CD4-positive, alpha-beta T cell (primary cell): ENCODE data around the gene PPP2R5D. TPM values are rescaled to one million over a fixed set of nuclear protein-coding genes. Genes with fewer than 3 reads are reported as not detected.

Experiments
- ATAC-seq: fragments of 200-7000 bp; cut with Tn5 transposase; one replicate; pipeline ENCODE4 v1.10.0; 2022; ENCODE audit warnings: mild to moderate bottlenecking; ENCODE audit not compliant: poor library complexity
- CTCF ChIA-PET: fragments of 350-600 bp; sonication (Branson Sonifier 250); formaldehyde crosslinking; loops from one replicate; lab custom pipeline; 2021; ENCODE audit warnings: antibody characterized with exemption, inconsistent platforms; lab: Charles Lee
- POLR2A ChIA-PET: fragments of 350-600 bp; sonication (Branson Sonifier 250); formaldehyde crosslinking; loops from one replicate; lab custom pipeline; 2021; ENCODE audit warnings: antibody characterized with exemption, inconsistent platforms; lab: Charles Lee
- DNase-seq, 14 experiments: peaks; one replicate each; pipeline ENCODE4 v3.0.0-alpha.2; 2013 to 2020; ENCODE audit warnings: mixed read lengths in 2 of 14
- H3K27ac ChIP-seq, 2 donors: one replicate each; pipeline versions ENCODE4 v1.5.1 to v1.7.0; 2013; ENCODE audit warnings: low read length in 2 of 2, low read depth in 1 of 2, mild to moderate bottlenecking in 1 of 2
- H3K27me3 ChIP-seq, 2 experiments: 1 replicate in 1 of 2; 2 replicates in 1 of 2; pipeline versions ENCODE4 v1.6.1 to v1.7.0; 2013; ENCODE audit warnings: low read length in 2 of 2, control low read depth in 1 of 2, mild to moderate bottlenecking in 1 of 2, moderate library complexity in 1 of 2; ENCODE audit not compliant: insufficient read depth in 2 of 2, control insufficient read depth in 1 of 2
- H3K36me3 ChIP-seq: one replicate; pipeline ENCODE4 v1.6.1; 2013; ENCODE audit warnings: low read length, control low read depth; ENCODE audit not compliant: insufficient read depth
- H3K4me1 ChIP-seq: one replicate; pipeline ENCODE4 v1.6.1; 2013; ENCODE audit warnings: low read length, control low read depth; ENCODE audit not compliant: insufficient read depth
- H3K4me3 ChIP-seq: one replicate; pipeline ENCODE4 v1.5.1; 2013; ENCODE audit warnings: mild to moderate bottlenecking, low read length, moderate library complexity
- H3K9me3 ChIP-seq, 2 experiments: 1 replicate in 1 of 2; 2 replicates in 1 of 2; pipeline versions ENCODE4 v1.6.1 to v1.7.0; 2013; ENCODE audit warnings: low read length in 2 of 2, mild to moderate bottlenecking in 2 of 2, control low read depth in 1 of 2, moderate library complexity in 1 of 2; ENCODE audit not compliant: control insufficient read depth in 1 of 2, insufficient read depth in 1 of 2
- H3K27ac Mint-ChIP-seq: one replicate; pipeline ENCODE4 v1.8.0; 2020; ENCODE audit warnings: mixed read lengths
- H3K27me3 Mint-ChIP-seq: one replicate; pipeline ENCODE4 v1.8.0; 2021; ENCODE audit warnings: mixed read lengths
- H3K36me3 Mint-ChIP-seq: one replicate; pipeline ENCODE4 v1.8.0; 2021; ENCODE audit warnings: low read depth, mixed read lengths
- H3K4me1 Mint-ChIP-seq: one replicate; pipeline ENCODE4 v1.8.0; 2021; ENCODE audit warnings: low read depth, mixed read lengths
- H3K4me3 Mint-ChIP-seq: one replicate; pipeline ENCODE4 v1.8.0; 2020; ENCODE audit warnings: mild to moderate bottlenecking, mixed read lengths
- H3K9me3 Mint-ChIP-seq: one replicate; pipeline ENCODE4 v1.8.0; 2020; ENCODE audit warnings: mixed read lengths
- intact Hi-C, 2 experiments: fragments of 100-400 bp; cut with DNase I in 1 of 2; cut with micrococcal nuclease in 1 of 2; formaldehyde crosslinking; loops; one replicate each; pipeline versions ENCODE4 v1.15.1 to v1.9.0; 2023 to 2025; cut with DNase I, micrococcal nuclease
- total RNA-seq, 174 experiments: library from RNA in 2 of 174; stranded (reverse) in 2 of 174; gene quantifications; one replicate each; pipeline ENCODE4 v1.2.3 and lab custom pipeline; 2021 to 2026
- TF ChIP-seq, protein P1 (sequence below): fragments of 200-600 bp; IDR thresholded peaks from one replicate; pipeline ENCODE4 v1.8.0; 2022; ENCODE audit warnings: antibody characterized with exemption, mild to moderate bottlenecking

The PPP2R5D gene
- total RNA-seq, 2 experiments from 2014 or later, result 15.3 to 17.5 TPM

DNA sequence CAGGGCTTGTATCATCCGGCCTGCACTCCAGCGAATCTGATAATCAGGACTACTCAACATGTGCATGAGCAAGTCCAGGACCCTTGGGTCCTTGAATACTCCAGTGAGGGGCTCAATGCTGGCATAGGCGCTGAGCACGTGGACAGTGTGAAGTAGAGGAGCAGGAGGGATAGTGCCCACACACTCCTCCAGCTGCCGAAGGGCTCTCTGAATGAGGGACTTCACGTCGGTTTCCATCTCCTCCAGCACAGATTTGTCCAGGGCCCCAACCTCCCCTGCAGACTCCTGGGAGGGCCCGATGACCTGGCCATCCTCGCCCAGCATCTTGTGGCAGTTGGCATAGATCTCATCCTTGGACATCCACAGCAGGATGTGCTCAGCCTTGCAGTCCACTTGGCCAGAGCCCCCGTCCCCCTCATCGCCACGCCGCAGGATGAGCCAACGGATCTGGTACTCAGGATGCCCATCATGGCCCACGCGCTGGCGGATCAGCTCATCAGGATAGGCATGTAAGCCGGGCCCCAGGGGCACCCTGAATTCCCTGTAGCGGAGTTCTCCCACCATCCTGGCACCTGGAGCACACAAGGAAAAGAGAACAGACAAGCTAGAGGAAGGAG lies 68.0 kb downstream of the PPP2R5D start:
- DNase-seq (no peak), ATAC-seq (no peak)
- H3K9me3 Mint-ChIP-seq, result no peaks in the 10 kb centered on the region
- Histone ChIP-seq H3K4me1 (peaks cover 36% of the 10 kb centered on the region), H3K4me3 (no peak overlapping the region), H3K27ac (peak overlapping the region in 1 of 2 donors; percentile 76), H3K36me3 (peaks cover 39% of the 10 kb centered on the region), H3K27me3 (no peaks in the 10 kb centered on the region), H3K9me3 (no peaks in the 10 kb centered on the region)
- peaks cover 48% of the 10 kb centered on the region for H3K4me1 Mint-ChIP-seq
- TF ChIP-seq, protein P1, sequence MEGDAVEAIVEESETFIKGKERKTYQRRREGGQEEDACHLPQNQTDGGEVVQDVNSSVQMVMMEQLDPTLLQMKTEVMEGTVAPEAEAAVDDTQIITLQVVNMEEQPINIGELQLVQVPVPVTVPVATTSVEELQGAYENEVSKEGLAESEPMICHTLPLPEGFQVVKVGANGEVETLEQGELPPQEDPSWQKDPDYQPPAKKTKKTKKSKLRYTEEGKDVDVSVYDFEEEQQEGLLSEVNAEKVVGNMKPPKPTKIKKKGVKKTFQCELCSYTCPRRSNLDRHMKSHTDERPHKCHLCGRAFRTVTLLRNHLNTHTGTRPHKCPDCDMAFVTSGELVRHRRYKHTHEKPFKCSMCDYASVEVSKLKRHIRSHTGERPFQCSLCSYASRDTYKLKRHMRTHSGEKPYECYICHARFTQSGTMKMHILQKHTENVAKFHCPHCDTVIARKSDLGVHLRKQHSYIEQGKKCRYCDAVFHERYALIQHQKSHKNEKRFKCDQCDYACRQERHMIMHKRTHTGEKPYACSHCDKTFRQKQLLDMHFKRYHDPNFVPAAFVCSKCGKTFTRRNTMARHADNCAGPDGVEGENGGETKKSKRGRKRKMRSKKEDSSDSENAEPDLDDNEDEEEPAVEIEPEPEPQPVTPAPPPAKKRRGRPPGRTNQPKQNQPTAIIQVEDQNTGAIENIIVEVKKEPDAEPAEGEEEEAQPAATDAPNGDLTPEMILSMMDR, result no peak
- H3K27me3 Mint-ChIP-seq, result no peaks in the 10 kb centered on the region
- H3K27ac Mint-ChIP-seq, result peak overlapping the region; percentile 96
- peak overlapping the region; percentile 98 for H3K4me3 Mint-ChIP-seq
- ChIA-PET CTCF (no interaction called here), POLR2A (interaction anchor here (0.6 to 3.2 kb wide), 3 partner anchors 31 to 312 kb away, joined by 3 to 37 read pairs (median 25); partner anchors contain the start of genes KLHDC3, MEA1 and RRP36)
- peaks cover 61% of the 10 kb centered on the region for H3K36me3 Mint-ChIP-seq
- intact Hi-C loops, result loop anchor here (2.0 to 10.0 kb wide), 4 partner anchors 75 to 1158 kb away; partner anchors contain the start of genes PEX6 (in 2 of the 2), CNPY3 (in 1 of the 2), GTPBP2 (in 1 of the 2) and USP49 (in 1 of the 2)

DNA sequence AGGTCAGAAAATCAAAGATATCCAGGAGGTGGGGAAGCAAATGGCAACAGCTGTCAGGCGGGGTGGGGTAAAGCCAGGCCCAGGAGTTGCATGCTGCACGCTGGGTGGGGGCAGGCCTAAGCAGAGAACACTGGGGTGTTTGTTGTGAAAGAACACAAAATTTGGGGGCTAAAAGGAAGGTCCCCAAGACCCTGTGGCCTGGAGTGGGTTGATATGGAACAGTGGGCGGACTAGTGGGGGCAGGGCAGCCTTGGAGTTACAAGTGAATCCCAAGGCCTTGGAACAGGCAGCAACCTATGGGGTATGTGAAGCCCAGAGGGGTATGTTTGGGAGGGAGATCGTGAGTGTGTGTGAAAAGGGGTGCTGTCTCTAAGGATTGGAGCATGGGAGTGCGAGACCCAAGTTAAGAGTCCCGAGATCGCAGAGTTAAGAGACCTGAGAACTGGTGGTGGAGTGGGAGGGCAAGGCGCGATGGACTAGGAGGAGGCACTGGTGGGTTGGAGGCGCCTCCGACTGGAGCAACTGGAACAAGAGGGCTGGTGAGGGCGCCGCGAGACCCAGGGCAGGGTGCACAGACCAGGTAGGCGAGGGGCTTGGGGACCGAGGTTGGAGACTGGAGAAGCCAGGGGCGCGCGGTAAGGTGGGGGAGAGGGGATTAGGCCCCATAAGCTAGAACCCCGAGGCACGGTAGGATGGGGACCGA lies 68.6 kb downstream of the PPP2R5D start:
- Histone ChIP-seq H3K4me3 (peak overlapping the region; percentile 93), H3K36me3 (peaks cover 41% of the 10 kb centered on the region), H3K9me3 (no peaks in the 10 kb centered on the region), H3K27ac (peak overlapping the region; percentile 76 to 84), H3K27me3 (no peaks in the 10 kb centered on the region), H3K4me1 (peaks cover 38% of the 10 kb centered on the region)
- TF ChIP-seq, protein P1, result no peak
- ChIA-PET POLR2A (interaction anchor here (1.0 to 3.2 kb wide), 17 partner anchors 12 to 1266 kb away, joined by 3 to 50 read pairs (median 5); partner anchors contain the start of genes CNPY3, CUL9, KLHDC3 and MEA1), CTCF (interaction anchor here (0.6 to 1.5 kb wide), 5 partner anchors 32 to 152 kb away, joined by 3 to 7 read pairs (median 4); partner anchors contain the start of gene RRP36)
- H3K27me3 Mint-ChIP-seq, result no peaks in the 10 kb centered on the region
- H3K4me1 Mint-ChIP-seq, result peaks cover 52% of the 10 kb centered on the region
- ATAC-seq (peak; percentile 14), DNase-seq (peak in 7 of 14 experiments; percentile 7 to 42 (median 18))
- peaks cover 60% of the 10 kb centered on the region for H3K36me3 Mint-ChIP-seq
- intact Hi-C loops, result loop anchor here (2.0 to 10.0 kb wide), 4 partner anchors 76 to 1158 kb away; partner anchors contain the start of genes PEX6 (in 2 of the 2), CNPY3 (in 1 of the 2), GTPBP2 (in 1 of the 2) and USP49 (in 1 of the 2)
- H3K4me3 Mint-ChIP-seq, result peak overlapping the region; percentile 98
- H3K9me3 Mint-ChIP-seq, result no peaks in the 10 kb centered on the region
- H3K27ac Mint-ChIP-seq, result peak overlapping the region; percentile 96

DNA sequence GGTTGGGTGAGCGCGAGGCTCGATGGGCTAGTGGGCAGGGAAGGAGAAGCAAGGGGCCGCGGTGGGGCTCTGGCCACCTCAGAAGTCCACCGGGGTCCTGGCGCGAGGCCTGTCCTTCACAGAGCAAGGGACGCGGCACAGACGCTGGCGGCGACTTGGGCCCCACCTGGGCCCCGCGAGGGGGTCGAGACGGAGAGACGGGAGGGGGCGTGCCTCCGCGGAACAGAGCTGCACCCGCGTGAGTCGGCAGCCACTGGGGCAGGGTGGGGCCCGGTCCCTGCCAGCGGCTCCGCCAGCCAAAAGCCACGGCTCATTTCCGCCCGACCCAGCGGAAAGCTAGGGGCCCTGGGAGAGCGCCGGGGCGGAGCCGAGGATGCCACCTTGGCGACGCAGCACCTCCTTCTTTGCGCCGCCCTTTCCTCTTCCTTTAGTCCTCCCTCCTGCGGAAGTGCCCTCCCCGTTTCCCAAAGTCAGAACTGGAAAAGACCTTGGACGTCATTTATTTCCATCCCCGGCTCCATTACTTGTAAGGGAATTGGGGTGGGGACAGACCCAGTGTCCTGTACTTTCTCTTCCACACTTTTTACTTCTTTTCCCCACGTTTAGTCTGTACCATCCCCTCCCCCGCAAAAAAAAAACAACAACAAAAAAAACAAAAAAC lies 69.3 kb downstream of the PPP2R5D start, which contains the start of gene CUL7:
Gene CUL7 (minus strand): TSS at position 307 of the 661 bp plus-strand sequence. CDS start 1,063 bp downstream, outside the sequence.
- H3K27ac ChIP-seq, result peak within 1 kb of the TSS; percentile 76 to 84
- DNase-seq (peak; percentile 78 to 95 (median 89)), ATAC-seq (peak; percentile 99)
- H3K27me3 ChIP-seq, result no peaks in the 10 kb centered on the region
- peak within 1 kb of the TSS; percentile 98 for H3K4me3 Mint-ChIP-seq
- H3K9me3 Mint-ChIP-seq, result no peaks in the 10 kb centered on the region
- H3K27ac Mint-ChIP-seq, result peak within 1 kb of the TSS; percentile 96
- H3K27me3 Mint-ChIP-seq, result no peaks in the 10 kb centered on the region
- intact Hi-C loops, result loop anchor here (2.0 to 10.0 kb wide), 4 partner anchors 76 to 1159 kb away; partner anchors contain the start of genes PEX6 (in 2 of the 2), CNPY3 (in 1 of the 2), GTPBP2 (in 1 of the 2) and USP49 (in 1 of the 2)
- peaks cover 67% of the 10 kb centered on the region for H3K36me3 Mint-ChIP-seq
- POLR2A ChIA-PET, result interaction anchor here (0.6 to 3.2 kb wide), 21 partner anchors 11 to 1266 kb away, joined by 3 to 50 read pairs (median 5); partner anchors contain the start of genes BICRAL, CNPY3, CUL9 and KLHDC3
- CTCF ChIA-PET, result interaction anchor here (0.6 to 1.5 kb wide), 7 partner anchors 32 to 175 kb away, joined by 3 to 7 read pairs (median 4); partner anchors contain the start of genes DNPH1, KLHDC3, MEA1 and RRP36
- TF ChIP-seq, protein P1, result no peak
- peaks cover 37% of the 10 kb centered on the region for H3K36me3 ChIP-seq
- H3K4me3 ChIP-seq, result peak within 1 kb of the TSS; percentile 93
- peaks cover 59% of the 10 kb centered on the region for H3K4me1 Mint-ChIP-seq
- H3K9me3 ChIP-seq, result no peaks in the 10 kb centered on the region
- peaks cover 45% of the 10 kb centered on the region for H3K4me1 ChIP-seq
